ENCODE data around the gene TGIF1. TPM values are rescaled to one million over a fixed set of nuclear protein-coding genes. Genes with fewer than 3 reads are reported as not detected.
A peak's percentile ranks its signal among the peaks of the same experiment; 100 is the strongest.

TGIF1 gene
- total and polyA plus RNA-seq, 4 experiments from 2014 or later = 69.6 to 95.1 (median 87.9) TPM

DNA sequence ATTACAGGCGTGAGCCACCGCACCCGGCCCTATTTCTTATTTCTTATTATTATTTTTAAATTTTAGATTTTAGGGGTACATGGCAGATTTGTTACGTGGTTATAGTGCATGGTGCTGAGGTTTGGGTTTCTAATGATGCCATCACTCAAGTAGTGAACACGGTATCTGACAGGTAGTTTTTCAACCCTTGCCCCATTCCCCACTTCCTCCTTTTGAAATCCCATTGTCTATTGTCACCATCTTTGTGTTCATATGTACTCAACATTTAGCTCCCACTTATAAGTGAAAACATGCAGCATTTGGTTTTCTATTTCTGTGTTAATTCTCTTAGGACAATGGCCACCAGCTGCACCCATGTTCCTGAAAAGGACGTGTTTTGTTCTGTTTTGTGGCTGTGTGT lies 39.5 kb downstream of the TGIF1 start:
- Histone ChIP-seq H3K27me3 (ENCODE audit: insufficient read depth, low read length) (no peaks in the 10 kb centered on the region), H3K9me3 (ENCODE audit: control insufficient read depth in 1 of 2, low read length in 2 of 2) (no peaks in the 10 kb centered on the region), H3K4me1 (ENCODE audit: insufficient read depth, low read length) (no peaks in the 10 kb centered on the region), H3K4me3 (ENCODE audit: low read length in 2 of 2) (no peak overlapping the region), H3K27ac (ENCODE audit: low read depth, low read length) (no peak overlapping the region), H3K36me3 (ENCODE audit: insufficient read depth, low read length) (no peaks in the 10 kb centered on the region)
- Mint-ChIP-seq H3K4me1 (peaks cover 0 to 4% (median under 1%) of the 10 kb centered on the region in 4 donors), H3K36me3 (no peaks in the 10 kb centered on the region), H3K4me3 (no peak overlapping the region), H3K27me3 (peaks cover 4 to 10% of the 10 kb centered on the region in 2 donors), H3K9me3 (no peaks in the 10 kb centered on the region), H3K27ac (peak overlapping the region in 1 of 7 donors; percentile 2)
- DNase-seq = no peak
- POLR2A ChIA-PET (ENCODE audit: partially characterized antibody) = no interaction called here
- CTCF ChIA-PET (ENCODE audit: partially characterized antibody) = no interaction called here
- intact Hi-C loops (cut with micrococcal nuclease) = no loop called here

DNA sequence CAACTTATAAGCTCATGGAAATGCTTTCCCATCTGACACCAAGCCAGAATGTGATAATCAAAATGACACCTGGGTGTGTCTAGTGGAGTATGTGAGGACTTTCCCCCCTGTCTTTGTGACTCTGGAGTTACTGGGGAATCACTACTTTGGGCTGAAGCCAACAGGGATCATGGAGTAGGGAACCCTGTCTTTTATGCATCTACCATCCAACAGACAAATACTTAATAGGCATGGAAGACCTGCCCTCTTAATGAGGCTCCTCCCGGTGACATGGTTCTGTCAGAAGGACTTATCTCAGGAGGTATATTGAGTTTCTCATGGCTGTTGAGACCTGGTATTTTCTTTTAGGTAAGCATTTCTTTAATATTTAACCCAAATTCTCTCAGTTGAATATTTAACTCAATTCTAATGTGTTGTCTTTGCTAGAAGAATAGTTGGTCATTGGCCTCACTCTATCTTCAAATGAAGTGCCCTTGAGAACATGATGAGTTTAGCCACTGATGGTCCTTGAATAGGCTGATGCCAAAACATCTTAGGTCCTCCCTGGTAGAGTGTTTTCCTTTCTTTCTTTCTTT lies 42.1 kb downstream of the TGIF1 start:
- intact Hi-C loops (cut with micrococcal nuclease) = no loop called here
- Histone ChIP-seq H3K9me3 (ENCODE audit: control insufficient read depth in 1 of 2, low read length in 2 of 2) (no peaks in the 10 kb centered on the region), H3K36me3 (ENCODE audit: insufficient read depth, low read length) (no peaks in the 10 kb centered on the region), H3K27me3 (ENCODE audit: insufficient read depth, low read length) (no peaks in the 10 kb centered on the region), H3K27ac (ENCODE audit: low read depth, low read length) (no peak overlapping the region), H3K4me1 (ENCODE audit: insufficient read depth, low read length) (no peaks in the 10 kb centered on the region), H3K4me3 (ENCODE audit: low read length in 2 of 2) (no peak overlapping the region)
- H3K27ac Mint-ChIP-seq = no peak overlapping the region
- H3K4me3 Mint-ChIP-seq = no peak overlapping the region
- DNase-seq = no peak
- H3K4me1 Mint-ChIP-seq = peaks cover 3 to 5% (median 4%) of the 10 kb centered on the region in 4 donors
- POLR2A ChIA-PET (ENCODE audit: partially characterized antibody) = no interaction called here
- CTCF ChIA-PET (ENCODE audit: partially characterized antibody) = interaction anchor here (1.0 to 1.4 kb wide), 5 partner anchors 9 to 173 kb away, joined by 3 read pairs; no protein-coding TSS in a partner anchor
- no peaks in the 10 kb centered on the region for H3K9me3 Mint-ChIP-seq
- no peaks in the 10 kb centered on the region for H3K36me3 Mint-ChIP-seq
- peaks cover 5 to 15% of the 10 kb centered on the region in 2 donors for H3K27me3 Mint-ChIP-seq

GRCh38 chr18:3492721-3493120 lies 42.7 kb downstream of the TGIF1 start:
- no peak overlapping the region for H3K4me3 Mint-ChIP-seq
- H3K9me3 ChIP-seq (ENCODE audit: control insufficient read depth in 1 of 2, low read length in 2 of 2) = no peaks in the 10 kb centered on the region
- H3K4me3 ChIP-seq (ENCODE audit: low read length in 2 of 2) = no peak overlapping the region
- no peak for DNase-seq
- H3K27me3 Mint-ChIP-seq = peaks cover 7 to 20% of the 10 kb centered on the region in 2 donors
- no peak overlapping the region for H3K27ac Mint-ChIP-seq
- peaks cover 3 to 5% (median 4%) of the 10 kb centered on the region in 4 donors for H3K4me1 Mint-ChIP-seq
- intact Hi-C loops (cut with micrococcal nuclease) = no loop called here
- H3K27me3 ChIP-seq (ENCODE audit: insufficient read depth, low read length) = no peaks in the 10 kb centered on the region
- no peaks in the 10 kb centered on the region for H3K9me3 Mint-ChIP-seq
- no peaks in the 10 kb centered on the region for H3K36me3 Mint-ChIP-seq
- CTCF ChIA-PET (ENCODE audit: partially characterized antibody) = interaction anchor here (0.6 to 1.8 kb wide), 3 partner anchors 83 to 173 kb away, joined by 3 to 7 read pairs (median 3); no protein-coding TSS in a partner anchor
- no peaks in the 10 kb centered on the region for H3K36me3 ChIP-seq (ENCODE audit: insufficient read depth, low read length)
- H3K4me1 ChIP-seq (ENCODE audit: insufficient read depth, low read length) = no peaks in the 10 kb centered on the region
- no peak overlapping the region for H3K27ac ChIP-seq (ENCODE audit: low read depth, low read length)
- POLR2A ChIA-PET (ENCODE audit: partially characterized antibody) = no interaction called here

DNA sequence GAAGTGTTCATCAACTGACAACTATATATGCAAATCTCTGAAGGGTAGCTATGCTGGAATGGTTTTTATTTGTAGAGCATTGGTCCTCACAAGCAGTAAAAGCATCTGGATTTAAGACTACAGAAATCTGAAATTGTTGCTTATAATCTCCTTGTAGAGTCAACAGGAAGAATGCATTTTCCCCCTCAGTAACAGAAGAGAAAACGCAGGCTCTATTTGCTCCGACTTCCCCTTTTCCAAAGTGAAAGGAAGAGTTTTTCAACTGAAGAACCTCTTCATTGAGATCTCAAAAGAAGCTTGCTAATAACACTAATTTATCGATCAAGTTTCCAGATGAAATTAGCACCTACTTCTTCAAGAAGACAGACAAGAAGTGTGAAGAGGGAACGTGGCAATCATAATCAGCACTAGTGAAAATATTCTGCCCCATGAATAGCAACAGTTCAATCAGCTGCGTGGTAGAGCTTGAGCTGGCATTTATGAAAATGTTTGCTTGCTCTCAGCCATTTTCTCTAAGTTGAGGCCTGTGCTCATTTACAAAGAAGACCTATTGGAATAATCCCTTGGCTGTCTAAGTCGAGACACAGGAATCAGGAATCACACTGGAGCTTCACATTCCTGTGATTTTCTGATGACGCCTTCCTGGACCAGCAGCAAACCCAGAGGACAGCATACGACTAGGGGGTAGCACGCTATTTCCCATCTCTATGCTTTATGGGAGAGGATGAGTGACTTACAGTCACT lies 43.7 kb downstream of the TGIF1 start:
- Histone ChIP-seq H3K4me1 (ENCODE audit: insufficient read depth, low read length) (no peaks in the 10 kb centered on the region), H3K27me3 (ENCODE audit: insufficient read depth, low read length) (peaks cover 7% of the 10 kb centered on the region), H3K9me3 (ENCODE audit: control insufficient read depth in 1 of 2, low read length in 2 of 2) (no peaks in the 10 kb centered on the region), H3K4me3 (ENCODE audit: low read length in 2 of 2) (no peak overlapping the region), H3K27ac (ENCODE audit: low read depth, low read length) (no peak overlapping the region), H3K36me3 (ENCODE audit: insufficient read depth, low read length) (no peaks in the 10 kb centered on the region)
- no peak overlapping the region for H3K4me3 Mint-ChIP-seq
- POLR2A ChIA-PET (ENCODE audit: partially characterized antibody) = no interaction called here
- CTCF ChIA-PET (ENCODE audit: partially characterized antibody) = interaction anchor here (0.6 to 1.8 kb wide), 5 partner anchors 14 to 172 kb away, joined by 3 to 7 read pairs (median 3); no protein-coding TSS in a partner anchor
- peaks cover 6 to 9% (median 8%) of the 10 kb centered on the region in 4 donors for H3K4me1 Mint-ChIP-seq
- H3K27me3 Mint-ChIP-seq = peaks cover 16 to 29% of the 10 kb centered on the region in 2 donors
- no peak overlapping the region for H3K27ac Mint-ChIP-seq
- H3K9me3 Mint-ChIP-seq = no peaks in the 10 kb centered on the region
- no peak for DNase-seq
- H3K36me3 Mint-ChIP-seq = no peaks in the 10 kb centered on the region
- intact Hi-C loops (cut with micrococcal nuclease) = no loop called here

GRCh38 chr18:3494245-3494526 lies 44.2 kb downstream of the TGIF1 start:
- DNase-seq = no peak
- H3K9me3 Mint-ChIP-seq = no peaks in the 10 kb centered on the region
- CTCF ChIA-PET (ENCODE audit: partially characterized antibody) = interaction anchor here (1.2 to 1.8 kb wide), 2 partner anchors 14 to 172 kb away, joined by 3 to 7 read pairs; no protein-coding TSS in a partner anchor
- no peak overlapping the region for H3K4me3 Mint-ChIP-seq
- intact Hi-C loops (cut with micrococcal nuclease) = no loop called here
- H3K27me3 Mint-ChIP-seq = peaks cover 17 to 31% of the 10 kb centered on the region in 2 donors
- peaks cover under 1% of the 10 kb centered on the region for H3K4me1 ChIP-seq (ENCODE audit: insufficient read depth, low read length)
- H3K27ac Mint-ChIP-seq = no peak overlapping the region
- POLR2A ChIA-PET (ENCODE audit: partially characterized antibody) = no interaction called here
- peaks cover 8% of the 10 kb centered on the region for H3K27me3 ChIP-seq (ENCODE audit: insufficient read depth, low read length)
- no peak overlapping the region for H3K27ac ChIP-seq (ENCODE audit: low read depth, low read length)
- no peaks in the 10 kb centered on the region for H3K36me3 Mint-ChIP-seq
- no peaks in the 10 kb centered on the region for H3K36me3 ChIP-seq (ENCODE audit: insufficient read depth, low read length)
- no peak overlapping the region for H3K4me3 ChIP-seq (ENCODE audit: low read length in 2 of 2)
- peaks cover 7 to 10% (median 9%) of the 10 kb centered on the region in 4 donors for H3K4me1 Mint-ChIP-seq
- H3K9me3 ChIP-seq (ENCODE audit: control insufficient read depth in 1 of 2, low read length in 2 of 2) = no peaks in the 10 kb centered on the region

DNA sequence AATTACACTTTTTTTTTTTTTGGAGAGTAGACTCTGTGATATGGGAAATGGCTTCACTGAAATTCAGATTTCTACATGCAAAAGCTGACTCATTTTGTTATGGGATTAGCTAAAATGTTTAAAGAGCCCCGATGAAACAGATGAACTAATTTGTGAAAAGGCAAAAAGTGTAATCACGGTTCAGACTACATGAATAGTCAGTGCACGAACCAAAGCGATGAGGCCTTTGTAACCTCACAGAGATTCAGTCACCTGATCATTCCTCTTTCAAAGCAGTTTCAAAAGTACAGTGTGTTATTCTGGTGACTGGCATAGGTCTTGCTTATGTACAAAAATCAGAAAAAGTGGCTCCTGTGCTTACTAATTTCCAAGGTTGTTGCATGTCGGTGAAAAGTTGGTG lies 44.6 kb downstream of the TGIF1 start:
- Histone ChIP-seq H3K27ac (ENCODE audit: low read depth, low read length) (no peak overlapping the region), H3K4me3 (ENCODE audit: low read length in 2 of 2) (no peak overlapping the region), H3K9me3 (ENCODE audit: control insufficient read depth in 1 of 2, low read length in 2 of 2) (no peaks in the 10 kb centered on the region), H3K27me3 (ENCODE audit: insufficient read depth, low read length) (peaks cover 10% of the 10 kb centered on the region), H3K36me3 (ENCODE audit: insufficient read depth, low read length) (no peaks in the 10 kb centered on the region), H3K4me1 (ENCODE audit: insufficient read depth, low read length) (peaks cover 4% of the 10 kb centered on the region)
- Mint-ChIP-seq H3K9me3 (no peaks in the 10 kb centered on the region), H3K27me3 (peaks cover 21 to 33% of the 10 kb centered on the region in 2 donors), H3K27ac (no peak overlapping the region), H3K4me3 (no peak overlapping the region), H3K4me1 (peaks cover 7 to 13% (median 11%) of the 10 kb centered on the region in 4 donors), H3K36me3 (no peaks in the 10 kb centered on the region)
- POLR2A ChIA-PET (ENCODE audit: partially characterized antibody) = interaction anchor here (1.7 kb wide), 1 partner anchor 37 kb away, joined by 3 read pairs; no protein-coding TSS in a partner anchor
- intact Hi-C loops (cut with micrococcal nuclease) = no loop called here
- CTCF ChIA-PET (ENCODE audit: partially characterized antibody) = interaction anchor here (1.2 to 1.8 kb wide), 2 partner anchors 15 to 171 kb away, joined by 3 to 7 read pairs; no protein-coding TSS in a partner anchor
- DNase-seq = no peak

DNA sequence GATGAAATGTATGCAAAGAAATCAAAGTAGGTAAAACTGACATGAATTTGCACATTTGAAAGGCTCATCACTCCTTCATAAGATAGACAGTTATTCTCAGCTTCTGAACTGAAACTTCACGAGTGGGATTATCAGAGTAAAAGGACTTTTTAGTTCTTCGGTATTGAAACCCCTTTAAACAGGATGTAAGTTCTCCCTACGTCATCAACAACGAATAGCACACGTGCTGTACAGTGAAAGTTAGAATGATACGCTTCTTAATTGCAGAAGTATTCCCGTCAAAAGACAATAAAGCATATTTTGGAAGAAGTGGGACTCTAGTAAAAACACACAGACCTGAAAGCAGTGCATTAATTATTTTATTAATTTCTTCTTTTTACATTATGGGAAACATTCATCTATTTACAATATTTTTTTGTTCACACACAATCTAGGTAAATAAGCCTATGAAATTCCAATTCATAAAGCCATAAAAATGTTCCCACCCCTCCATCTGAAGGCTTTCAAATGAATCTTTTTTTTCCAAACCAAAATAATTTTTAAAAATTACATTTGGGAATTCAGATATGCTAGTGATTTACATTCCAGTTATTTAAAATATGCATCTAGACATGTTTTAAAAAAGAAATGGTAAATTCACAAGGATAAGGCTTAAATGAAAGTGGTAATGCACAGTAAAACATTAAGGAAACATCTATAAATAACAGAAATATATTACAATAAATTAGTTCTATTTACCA lies 45.9 kb downstream of the TGIF1 start:
- no peak overlapping the region for H3K27ac Mint-ChIP-seq

More for the DNA sequence above, 45.9 kb downstream of the TGIF1 start:
- H3K4me1 Mint-ChIP-seq = peaks cover 7 to 17% (median 13%) of the 10 kb centered on the region in 4 donors
- no peaks in the 10 kb centered on the region for H3K36me3 Mint-ChIP-seq
- DNase-seq = peak in 1 of 5 donors; percentile 19
- intact Hi-C loops (cut with micrococcal nuclease) = no loop called here
- Histone ChIP-seq H3K4me3 (ENCODE audit: low read length in 2 of 2) (no peak overlapping the region), H3K27ac (ENCODE audit: low read depth, low read length) (no peak overlapping the region), H3K36me3 (ENCODE audit: insufficient read depth, low read length) (no peaks in the 10 kb centered on the region), H3K9me3 (ENCODE audit: control insufficient read depth in 1 of 2, low read length in 2 of 2) (no peaks in the 10 kb centered on the region), H3K4me1 (ENCODE audit: insufficient read depth, low read length) (peaks cover 9% of the 10 kb centered on the region), H3K27me3 (ENCODE audit: insufficient read depth, low read length) (peaks cover 21% of the 10 kb centered on the region)
- peaks cover 28 to 37% of the 10 kb centered on the region in 2 donors for H3K27me3 Mint-ChIP-seq
- ChIA-PET POLR2A (ENCODE audit: partially characterized antibody) (interaction anchor here (1.7 kb wide), 1 partner anchor 38 kb away, joined by 3 read pairs; no protein-coding TSS in a partner anchor), CTCF (ENCODE audit: partially characterized antibody) (interaction anchor here (1.1 kb wide), 1 partner anchor 171 kb away, joined by 3 read pairs; no protein-coding TSS in a partner anchor)
- H3K4me3 Mint-ChIP-seq = no peak overlapping the region
- no peaks in the 10 kb centered on the region for H3K9me3 Mint-ChIP-seq
